Dermis blood vessel endothelial cell (primary cell): ENCODE data around the gene SNTA1. TPM values are rescaled to one million over a fixed set of nuclear protein-coding genes. Genes with fewer than 3 reads are reported as not detected.
A peak's percentile ranks its signal among the peaks of the same experiment; 100 is the strongest.
"Not testable (repeated sequence)": the region's sequence is repeated elsewhere in the genome, so short reads cannot be mapped to it uniquely, and the experiment has no call there.

Experiments
- DNase-seq: peaks from one replicate; pipeline ENCODE4 v3.0.0; 2010
- total RNA-seq: library from RNA; depleted of rRNA; stranded (reverse); fragments of >200 nt; gene quantifications from 2 replicates; pipeline ENCODE4 v1.2.3, GENCODE V29; 2014

The SNTA1 gene
- total RNA-seq, 1 donor from 2014 or later: 8.8 TPM

GRCh38 chr20:33423875-33424274 lies 19.7 kb downstream of the SNTA1 start:
- DNase-seq: not testable (repeated sequence)

- DNase-seq: no peak
These were observed 20.3 kb downstream of the SNTA1 start for GRCh38 chr20:33423141-33423834.

GRCh38 chr20:33419140-33419974 lies 24.2 kb downstream of the SNTA1 start:
- DNase-seq: peak; percentile 39

GRCh38 chr20:33418033-33418432 lies 25.5 kb downstream of the SNTA1 start:
- no peak for DNase-seq

GRCh38 chr20:33415948-33416347 lies 27.6 kb downstream of the SNTA1 start:
- peak; percentile 54 for DNase-seq

GRCh38 chr20:33412484-33412838 lies 31.1 kb downstream of the SNTA1 start:
- no peak for DNase-seq

GRCh38 chr20:33411711-33412483 lies 31.7 kb downstream of the SNTA1 start:
- no peak for DNase-seq

- DNase-seq: no peak
These were observed 32.3 kb downstream of the SNTA1 start for GRCh38 chr20:33411242-33411641.

- no peak for DNase-seq
These were observed 33.4 kb downstream of the SNTA1 start for GRCh38 chr20:33410081-33410742.

GRCh38 chr20:33408716-33409654 lies 34.6 kb downstream of the SNTA1 start:
- DNase-seq: no peak

GRCh38 chr20:33408313-33408712 lies 35.2 kb downstream of the SNTA1 start:
- DNase-seq: no peak

- no peak for DNase-seq
These were observed 35.8 kb downstream of the SNTA1 start for GRCh38 chr20:33407796-33408195.

GRCh38 chr20:33407251-33407650 lies 36.3 kb downstream of the SNTA1 start:
- peak; percentile 27 for DNase-seq

GRCh38 chr20:33404281-33404680 lies 39.3 kb downstream of the SNTA1 start:
- DNase-seq: no peak

GRCh38 chr20:33401921-33402369 lies 41.6 kb downstream of the SNTA1 start:
- DNase-seq: peak; percentile 28

GRCh38 chr20:33401184-33401920 lies 42.2 kb downstream of the SNTA1 start, which contains the start of gene CDK5RAP1:
Gene CDK5RAP1, minus strand, starts transcription at chr20:33401519. Its CDS starts 4,455 bp downstream, at chr20:33397064.
- DNase-seq: peak; percentile 95

- peak; percentile 43 for DNase-seq
These were observed 42.8 kb downstream of the SNTA1 start for GRCh38 chr20:33400812-33401183.

- DNase-seq: no peak
These were observed 43.6 kb downstream of the SNTA1 start for GRCh38 chr20:33399924-33400323.

- DNase-seq: peak; percentile 32
These were observed 48.8 kb downstream of the SNTA1 start for GRCh38 chr20:33394718-33395117.

GRCh38 chr20:33393609-33394008 lies 50.0 kb downstream of the SNTA1 start:
- no peak for DNase-seq
